IMR-90 (cell line): ENCODE data around the gene PIK3R3. TPM values are rescaled to one million over a fixed set of nuclear protein-coding genes. Genes with fewer than 3 reads are reported as not detected.

Experiments
- ATAC-seq: fragments of 200-7000 bp; cut with Tn5 transposase; 2 replicates; pipeline ENCODE4 v1.9.1; 2020; ENCODE audit warnings: low read depth, mild to moderate bottlenecking, moderate library complexity
- BruUV-seq: library from RNA; stranded (reverse); fragments of 400-500 nt; replicated peaks from 2 replicates; lab custom pipeline; 2021; lab: Mats Ljungman, UMichigan
- CTCF ChIA-PET: fragments of 300-600 bp; formaldehyde crosslinking; extraction: SDS; loops from one replicate; lab custom pipeline; 2021; ENCODE audit warnings: antibody characterized with exemption; lab: Yijun Ruan, JAX
- POLR2A ChIA-PET: fragments of 300-600 bp; sonication (Branson Sonifier 250); formaldehyde crosslinking; loops from one replicate; lab custom pipeline; 2022; ENCODE audit warnings: antibody characterized with exemption; ENCODE audit not compliant: unreplicated experiment; lab: Charles Lee
- DNase-seq: peaks from one replicate; pipeline ENCODE4 v3.0.0; 2013
- H2AFZ ChIP-seq: replicated peaks from 2 replicates; pipeline ENCODE3; 2013; ENCODE audit warnings: low read length, mild to moderate bottlenecking; ENCODE audit not compliant: poor library complexity
- H2AK5ac ChIP-seq: 2 replicates; pipeline ENCODE4 v1.6.1; 2013; ENCODE audit warnings: low read depth, low read length, inconsistent platforms
- H2AK9ac ChIP-seq: replicated peaks from 2 replicates; pipeline ENCODE3; 2013; ENCODE audit warnings: mild to moderate bottlenecking, low read depth, low read length, moderate library complexity; ENCODE audit not compliant: poor library complexity
- H2BK120ac ChIP-seq: 2 replicates; pipeline ENCODE4 v1.6.1; 2013; ENCODE audit warnings: low read depth, low read length, inconsistent platforms
- H2BK15ac ChIP-seq: 3 replicates; pipeline ENCODE4 v1.6.1; 2013; ENCODE audit warnings: low read depth, low read length, inconsistent platforms
- H2BK20ac ChIP-seq: 2 replicates; pipeline ENCODE4 v1.6.1; 2013; ENCODE audit warnings: low read depth, mild to moderate bottlenecking, inconsistent platforms, low read length, moderate library complexity
- H2BK5ac ChIP-seq: 2 replicates; pipeline ENCODE4 v1.6.1; 2013; ENCODE audit warnings: mild to moderate bottlenecking, low read depth, low read length, inconsistent platforms; ENCODE audit not compliant: poor library complexity, severe bottlenecking
- H3K14ac ChIP-seq: replicated peaks from 2 replicates; pipeline ENCODE4 v1.6.1; 2013; ENCODE audit warnings: low read depth, low read length, inconsistent platforms
- H3K18ac ChIP-seq: 2 replicates; pipeline ENCODE4 v1.6.1; 2013; ENCODE audit warnings: low read depth, low read length, control low read depth
- H3K23ac ChIP-seq: 2 replicates; pipeline ENCODE4 v1.6.1; 2013; ENCODE audit warnings: low read depth, low read length, inconsistent platforms
- H3K27ac ChIP-seq: 2 replicates; pipeline ENCODE4 v1.5.1; 2013; ENCODE audit warnings: mild to moderate bottlenecking, control low read depth, low read length; ENCODE audit not compliant: insufficient read depth
- H3K27me3 ChIP-seq: 2 replicates; pipeline ENCODE4 v1.6.1; 2013; ENCODE audit warnings: low read length; ENCODE audit not compliant: control insufficient read depth, insufficient read depth
- H3K36me3 ChIP-seq: 2 replicates; pipeline ENCODE4 v1.6.1; 2013; ENCODE audit warnings: low read length, mixed read lengths; ENCODE audit not compliant: control insufficient read depth, insufficient read depth
- H3K4ac ChIP-seq: 2 replicates; pipeline ENCODE4 v1.6.1; 2013; ENCODE audit warnings: low read depth, low read length, inconsistent platforms
- H3K4me1 ChIP-seq: 2 replicates; pipeline ENCODE4 v1.6.1; 2013; ENCODE audit warnings: low read length, mixed read lengths; ENCODE audit not compliant: control insufficient read depth, insufficient read depth
- H3K4me2 ChIP-seq: 2 replicates; pipeline ENCODE4 v1.6.1; 2013; ENCODE audit warnings: low read depth, mild to moderate bottlenecking, control low read depth, low read length, moderate library complexity
- H3K4me3 ChIP-seq: 2 replicates; pipeline ENCODE4 v1.5.1; 2013; ENCODE audit warnings: low read depth, mild to moderate bottlenecking, control low read depth, low read length, moderate library complexity; ENCODE audit not compliant: insufficient read depth
- H3K56ac ChIP-seq: 2 replicates; pipeline ENCODE4 v1.6.1; 2013; ENCODE audit warnings: low read length, inconsistent platforms; ENCODE audit not compliant: insufficient read depth; ENCODE audit errors: extremely low read depth
- H3K79me1 ChIP-seq, 2 experiments: 2 replicates each; pipeline ENCODE4 v1.6.1; 2013; ENCODE audit warnings: low read length in 2 of 2, inconsistent platforms in 1 of 2, low read depth in 1 of 2
- H3K9ac ChIP-seq: 2 replicates; pipeline ENCODE4 v1.6.1; 2013; ENCODE audit warnings: low read depth, low read length, control low read depth
- H3K9me1 ChIP-seq: 2 replicates; pipeline ENCODE4 v1.6.1; 2013; ENCODE audit warnings: low read length, inconsistent platforms; ENCODE audit not compliant: insufficient read depth
- H3K9me3 ChIP-seq: 2 replicates; pipeline ENCODE4 v1.6.1; 2013; ENCODE audit warnings: low read length; ENCODE audit not compliant: control insufficient read depth, insufficient read depth
- H4K20me1 ChIP-seq: 2 replicates; pipeline ENCODE4 v1.6.1; 2013; ENCODE audit warnings: low read length, inconsistent platforms; ENCODE audit not compliant: insufficient read depth
- H4K5ac ChIP-seq: 2 replicates; pipeline ENCODE4 v1.6.1; 2013; ENCODE audit warnings: mild to moderate bottlenecking, low read depth, low read length, control low read depth
- H4K8ac ChIP-seq, 2 experiments: 2 replicates each; pipeline ENCODE4 v1.6.1; 2013; ENCODE audit warnings: low read depth in 2 of 2, low read length in 2 of 2, control low read depth in 1 of 2, inconsistent platforms in 1 of 2
- H4K91ac ChIP-seq: 2 replicates; pipeline ENCODE4 v1.6.1; 2013; ENCODE audit warnings: low read depth, low read length, inconsistent platforms; ENCODE audit not compliant: insufficient read depth
- BHLHE40 ChIP-seq: fragments of 150-350 bp; IDR thresholded peaks from 2 replicates; pipeline ENCODE4 v1.6.1; 2016; ENCODE audit warnings: mild to moderate bottlenecking, low read depth, low read length
- CEBPB ChIP-seq: IDR thresholded peaks from 2 replicates; pipeline ENCODE4 v1.6.1; 2012; ENCODE audit warnings: low read depth, low read length, improper control_type of control experiment
- CHD1 ChIP-seq: IDR thresholded peaks from 2 replicates; pipeline ENCODE4 v1.6.1; 2012; ENCODE audit warnings: low read depth, low read length, improper control_type of control experiment
- FOS ChIP-seq: fragments of 150-350 bp; IDR thresholded peaks from 2 replicates; pipeline ENCODE4 v1.6.1; 2016; ENCODE audit warnings: low read depth, low read length
- MAFK ChIP-seq: IDR thresholded peaks from 2 replicates; pipeline ENCODE4 v1.6.1; 2012; ENCODE audit warnings: low read depth, low read length, improper control_type of control experiment
- MAZ ChIP-seq: IDR thresholded peaks from 2 replicates; pipeline ENCODE4 v1.6.1; 2012; ENCODE audit warnings: low read depth, mild to moderate bottlenecking, low read length, improper control_type of control experiment, moderate library complexity, borderline replicate concordance
- MXI1 ChIP-seq: IDR thresholded peaks from 2 replicates; pipeline ENCODE4 v1.6.1; 2012; ENCODE audit warnings: low read depth, mild to moderate bottlenecking, low read length, moderate library complexity, borderline replicate concordance
- NFE2L2 ChIP-seq: fragments of 150-350 bp; IDR thresholded peaks from 2 replicates; pipeline ENCODE4 v1.6.1; 2016; ENCODE audit warnings: low read depth, mild to moderate bottlenecking, low read length
- POLR2A ChIP-seq: IDR thresholded peaks from 2 replicates; pipeline ENCODE4 v1.6.1; 2012; ENCODE audit warnings: mild to moderate bottlenecking, low read depth, low read length
- RAD21 ChIP-seq: IDR thresholded peaks from 2 replicates; pipeline ENCODE4 v1.6.1; 2012; ENCODE audit warnings: low read length, improper control_type of control experiment
- RCOR1 ChIP-seq: IDR thresholded peaks from 2 replicates; pipeline ENCODE4 v1.6.1; 2012; ENCODE audit warnings: mild to moderate bottlenecking, low read length, improper control_type of control experiment; ENCODE audit not compliant: insufficient replicate concordance
- RFX5 ChIP-seq: IDR thresholded peaks from 2 replicates; pipeline ENCODE4 v1.8.0; 2012; ENCODE audit warnings: low read depth, mild to moderate bottlenecking, low read length, moderate library complexity
- SMC3 ChIP-seq: fragments of 150-350 bp; IDR thresholded peaks from 2 replicates; pipeline ENCODE4 v1.6.1; 2016; ENCODE audit warnings: low read depth, mild to moderate bottlenecking, antibody characterized with exemption, low read length, moderate library complexity
- WGBS, 2 experiments: methylation state at CpG; one replicate each; pipeline versions ENCODE4 v1.1.5 to v1.1.7; 2013; ENCODE audit warnings: missing lambda C conversion rate in 2 of 2; ENCODE audit not compliant: insufficient read length in 1 of 2; ENCODE audit errors: extremely low coverage in 2 of 2; 5-methylcytosine and 5-hydroxymethylcytosine counted together
- dilution Hi-C: fragments of 300-500 bp; cut with HindIII; formaldehyde crosslinking; loops from one replicate; pipeline ENCODE4 v1.14.3; 2018; ENCODE audit warnings: low sequenced_read_pairs; ENCODE audit not compliant: unreplicated experiment
- in situ Hi-C: fragments of 300-500 bp; cut with MboI; formaldehyde crosslinking; loops from 3 replicates; pipeline ENCODE4 v1.14.3; 2019; ENCODE audit warnings: low sequenced_read_pairs, inconsistent platforms, mixed read lengths
- intact Hi-C: fragments of 100-400 bp; cut with micrococcal nuclease; formaldehyde crosslinking; loops from 2 replicates; pipeline ENCODE4 v1.10.0; 2022
- polyA plus RNA-seq, 3 experiments: library from polyadenylated mRNA; depleted of rRNA; stranded (reverse); fragments of >200 nt; gene quantifications; 2 replicates each; pipeline ENCODE4 v1.2.3, GENCODE V29; 2012; ENCODE audit warnings: low replicate concordance in 1 of 3
- total RNA-seq: library from RNA; depleted of rRNA; stranded (reverse); fragments of >200 nt; gene quantifications from 2 replicates; pipeline ENCODE4 v1.2.3, GENCODE V29; 2012
- TF ChIP-seq, protein P1 (sequence below): conservative IDR thresholded peaks from 2 replicates; pipeline ENCODE4 v1.5.1; 2012; ENCODE audit warnings: mild to moderate bottlenecking, low read depth, low read length, improper control_type of control experiment
- TF ChIP-seq, protein P2 (sequence below): fragments of 150-350 bp; IDR thresholded peaks from 2 replicates; pipeline ENCODE4 v1.6.1; 2016; ENCODE audit warnings: low read depth, mild to moderate bottlenecking, low read length, moderate library complexity, borderline replicate concordance
- TF ChIP-seq, protein P3 (sequence below): fragments of 150-350 bp; IDR thresholded peaks from 2 replicates; pipeline ENCODE4 v1.6.1; 2017; ENCODE audit warnings: mild to moderate bottlenecking, antibody characterized with exemption, low read length, low read depth

Gene PIK3R3
- total and polyA plus RNA-seq, 2 of the 4 experiments (the other 2 are of a cell fraction): 5.3 to 9.9 TPM

DNA sequence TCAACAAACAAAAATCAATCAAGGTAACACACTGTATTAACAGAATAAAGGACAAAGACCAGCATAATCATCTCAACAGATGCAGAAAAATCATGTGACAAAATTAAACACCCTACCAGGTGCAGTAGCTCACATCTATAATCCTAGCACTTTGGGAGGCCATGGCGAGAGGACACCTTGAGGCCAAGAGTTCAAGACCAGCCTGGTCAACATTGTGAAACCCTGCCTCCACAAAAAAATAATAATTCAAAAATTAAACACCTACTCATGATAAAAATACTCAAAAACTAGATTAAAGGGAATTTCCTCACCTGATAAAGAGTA, 35.3 kb downstream of the PIK3R3 start:
- in situ Hi-C loops (no loop called here), dilution Hi-C loops (no loop called here)
- POLR2A ChIA-PET: no interaction called here

More for the DNA sequence above, 35.3 kb downstream of the PIK3R3 start:
- Histone ChIP-seq H3K9me3 (0 out of 2 replicates have a peak, but pooled peaks cover 1% of the 10 kb centered on the region), H4K5ac (no peak overlapping the region), H2BK120ac (no peak overlapping the region), H3K4me1 (no peaks in the 10 kb centered on the region), H2AK9ac (no peak overlapping the region), H3K79me1 (peaks cover 0 to 7% of the 10 kb centered on the region in 2 experiments; a peak in 1 of 4 replicates), H3K27ac (no peak overlapping the region), H4K91ac (no peak overlapping the region), H3K18ac (no peak overlapping the region), H3K4me3 (no peak overlapping the region), H3K27me3 (no peaks in the 10 kb centered on the region), H3K36me3 (no peaks in the 10 kb centered on the region), H2BK5ac (no peak overlapping the region), H3K56ac (no peak overlapping the region), H3K14ac (no peak overlapping the region), H3K23ac (no peak overlapping the region), H2AFZ (no peak overlapping the region), H3K9ac (no peak overlapping the region), H3K9me1 (no peaks in the 10 kb centered on the region), H3K4me2 (no peak overlapping the region), H2BK15ac (no peak overlapping the region), H4K8ac (no peak overlapping the region), H3K4ac (no peak overlapping the region), H2BK20ac (no peak overlapping the region), H4K20me1 (no peaks in the 10 kb centered on the region), H2AK5ac (no peak overlapping the region)
- DNase-seq (no peak), ATAC-seq (no peak)
- intact Hi-C loops: loop anchor here (10.0 kb wide), 1 partner anchor 52 kb away; no protein-coding TSS in a partner anchor
- WGBS, 2 experiments: no CpG with 5 or more reads among the region's 1 CpG
- CTCF ChIA-PET: no interaction called here
- TF ChIP-seq CHD1: no peak
- no peak for TF ChIP-seq POLR2A
- TF ChIP-seq BHLHE40: no peak
- no peak for TF ChIP-seq SMC3
- no peak for TF ChIP-seq RFX5
- no peak for TF ChIP-seq CEBPB
- no peak for TF ChIP-seq NFE2L2
- no peak for TF ChIP-seq MAFK
- TF ChIP-seq, protein P1, sequence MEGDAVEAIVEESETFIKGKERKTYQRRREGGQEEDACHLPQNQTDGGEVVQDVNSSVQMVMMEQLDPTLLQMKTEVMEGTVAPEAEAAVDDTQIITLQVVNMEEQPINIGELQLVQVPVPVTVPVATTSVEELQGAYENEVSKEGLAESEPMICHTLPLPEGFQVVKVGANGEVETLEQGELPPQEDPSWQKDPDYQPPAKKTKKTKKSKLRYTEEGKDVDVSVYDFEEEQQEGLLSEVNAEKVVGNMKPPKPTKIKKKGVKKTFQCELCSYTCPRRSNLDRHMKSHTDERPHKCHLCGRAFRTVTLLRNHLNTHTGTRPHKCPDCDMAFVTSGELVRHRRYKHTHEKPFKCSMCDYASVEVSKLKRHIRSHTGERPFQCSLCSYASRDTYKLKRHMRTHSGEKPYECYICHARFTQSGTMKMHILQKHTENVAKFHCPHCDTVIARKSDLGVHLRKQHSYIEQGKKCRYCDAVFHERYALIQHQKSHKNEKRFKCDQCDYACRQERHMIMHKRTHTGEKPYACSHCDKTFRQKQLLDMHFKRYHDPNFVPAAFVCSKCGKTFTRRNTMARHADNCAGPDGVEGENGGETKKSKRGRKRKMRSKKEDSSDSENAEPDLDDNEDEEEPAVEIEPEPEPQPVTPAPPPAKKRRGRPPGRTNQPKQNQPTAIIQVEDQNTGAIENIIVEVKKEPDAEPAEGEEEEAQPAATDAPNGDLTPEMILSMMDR: no peak
- no peak for TF ChIP-seq MXI1
- TF ChIP-seq RAD21: no peak
- no peak for TF ChIP-seq MAZ
- TF ChIP-seq, protein P2, sequence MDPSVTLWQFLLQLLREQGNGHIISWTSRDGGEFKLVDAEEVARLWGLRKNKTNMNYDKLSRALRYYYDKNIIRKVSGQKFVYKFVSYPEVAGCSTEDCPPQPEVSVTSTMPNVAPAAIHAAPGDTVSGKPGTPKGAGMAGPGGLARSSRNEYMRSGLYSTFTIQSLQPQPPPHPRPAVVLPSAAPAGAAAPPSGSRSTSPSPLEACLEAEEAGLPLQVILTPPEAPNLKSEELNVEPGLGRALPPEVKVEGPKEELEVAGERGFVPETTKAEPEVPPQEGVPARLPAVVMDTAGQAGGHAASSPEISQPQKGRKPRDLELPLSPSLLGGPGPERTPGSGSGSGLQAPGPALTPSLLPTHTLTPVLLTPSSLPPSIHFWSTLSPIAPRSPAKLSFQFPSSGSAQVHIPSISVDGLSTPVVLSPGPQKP: no peak
- no peak for TF ChIP-seq FOS
- TF ChIP-seq, protein P3, sequence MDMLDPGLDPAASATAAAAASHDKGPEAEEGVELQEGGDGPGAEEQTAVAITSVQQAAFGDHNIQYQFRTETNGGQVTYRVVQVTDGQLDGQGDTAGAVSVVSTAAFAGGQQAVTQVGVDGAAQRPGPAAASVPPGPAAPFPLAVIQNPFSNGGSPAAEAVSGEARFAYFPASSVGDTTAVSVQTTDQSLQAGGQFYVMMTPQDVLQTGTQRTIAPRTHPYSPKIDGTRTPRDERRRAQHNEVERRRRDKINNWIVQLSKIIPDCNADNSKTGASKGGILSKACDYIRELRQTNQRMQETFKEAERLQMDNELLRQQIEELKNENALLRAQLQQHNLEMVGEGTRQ: no peak
- no peak for TF ChIP-seq RCOR1
- BruUV-seq: no TSS peak
